Neuronal stem cell (in vitro differentiated cells): ENCODE data around the gene SLC38A10.

Experiments used
- DNase-seq: peaks from one replicate; pipeline ENCODE4 v3.0.0-alpha.2; 2013; ENCODE audit warnings: low spot score
- H2AFZ ChIP-seq: one replicate; pipeline ENCODE4 v1.6.1; 2013; ENCODE audit warnings: mild to moderate bottlenecking, low read length, inconsistent platforms
- H2AK5ac ChIP-seq: 2 replicates; pipeline ENCODE4 v1.6.1; 2013; ENCODE audit warnings: low read depth, mild to moderate bottlenecking, inconsistent platforms, low read length, moderate library complexity, mixed read lengths
- H2BK120ac ChIP-seq: 2 replicates; pipeline ENCODE4 v1.6.1; 2013; ENCODE audit warnings: low read depth, mild to moderate bottlenecking, inconsistent platforms, low read length, moderate library complexity, mixed read lengths
- H2BK12ac ChIP-seq: one replicate; pipeline ENCODE4 v1.6.1; 2013; ENCODE audit warnings: low read length, inconsistent platforms
- H2BK15ac ChIP-seq: 2 replicates; pipeline ENCODE4 v1.6.1; 2013; ENCODE audit warnings: mild to moderate bottlenecking, low read length, inconsistent platforms, mixed read lengths
- H2BK5ac ChIP-seq: one replicate; pipeline ENCODE4 v1.6.1; 2013; ENCODE audit warnings: inconsistent platforms, mild to moderate bottlenecking, low read length, moderate library complexity
- H3K14ac ChIP-seq: one replicate; pipeline ENCODE4 v1.6.1; 2013; ENCODE audit warnings: low read length, inconsistent platforms
- H3K18ac ChIP-seq: 2 replicates; pipeline ENCODE4 v1.6.1; 2013; ENCODE audit warnings: low read length, inconsistent platforms
- H3K23ac ChIP-seq: 2 replicates; pipeline ENCODE4 v1.6.1; 2013; ENCODE audit warnings: low read depth, mild to moderate bottlenecking, mixed read lengths, low read length, inconsistent platforms; ENCODE audit not compliant: poor library complexity
- H3K27ac ChIP-seq: replicated peaks from 3 replicates; pipeline ENCODE4 v1.5.1; 2013; ENCODE audit warnings: low read length, inconsistent platforms
- H3K27me3 ChIP-seq, 3 experiments: 2 replicates each; pipeline ENCODE4 v1.6.1; 2013; ENCODE audit warnings: low read length in 3 of 3, mild to moderate bottlenecking in 2 of 3, inconsistent platforms in 1 of 3, low read depth in 1 of 3, mixed read lengths in 1 of 3, moderate library complexity in 1 of 3; ENCODE audit not compliant: control insufficient read depth in 3 of 3, insufficient read depth in 3 of 3
- H3K36me3 ChIP-seq, 2 donors: replicated peaks in 1 of 2; 2 replicates each; pipeline ENCODE4 v1.6.1; 2013; ENCODE audit warnings: low read length in 2 of 2; ENCODE audit not compliant: control insufficient read depth in 2 of 2, insufficient read depth in 2 of 2
- H3K4ac ChIP-seq: 2 replicates; pipeline ENCODE4 v1.6.1; 2013; ENCODE audit warnings: inconsistent platforms, mild to moderate bottlenecking, low read length, moderate library complexity
- H3K4me1 ChIP-seq, 2 donors: 1 replicate in 1 of 2; 2 replicates in 1 of 2; pipeline ENCODE4 v1.6.1; 2013; ENCODE audit warnings: low read length in 2 of 2, low read depth in 1 of 2; ENCODE audit not compliant: control insufficient read depth in 2 of 2, insufficient read depth in 1 of 2
- H3K4me2 ChIP-seq: one replicate; pipeline ENCODE4 v1.6.1; 2013; ENCODE audit warnings: mild to moderate bottlenecking, low read length, inconsistent platforms; ENCODE audit not compliant: insufficient read depth, poor library complexity, severe bottlenecking
- H3K4me3 ChIP-seq, 2 donors: 2 replicates each; pipeline ENCODE4 v1.5.1; 2013; ENCODE audit warnings: low read length in 2 of 2, mild to moderate bottlenecking in 2 of 2, inconsistent platforms in 1 of 2, moderate library complexity in 1 of 2
- H3K79me1 ChIP-seq: one replicate; pipeline ENCODE4 v1.6.1; 2013; ENCODE audit warnings: low read depth, mild to moderate bottlenecking, inconsistent platforms, low read length, moderate library complexity
- H3K9ac ChIP-seq: one replicate; pipeline ENCODE4 v1.6.1; 2013; ENCODE audit warnings: mild to moderate bottlenecking, low read depth, low read length, inconsistent platforms; ENCODE audit not compliant: poor library complexity
- H3K9me3 ChIP-seq, 2 donors: replicated peaks in 1 of 2; 2 replicates each; pipeline versions ENCODE3 to v1.6.1; 2013; ENCODE audit warnings: low read length in 2 of 2, mild to moderate bottlenecking in 2 of 2, inconsistent platforms in 1 of 2, low read depth in 1 of 2, mixed read lengths in 1 of 2, moderate library complexity in 1 of 2; ENCODE audit not compliant: control insufficient read depth in 2 of 2, insufficient read depth in 1 of 2
- H4K8ac ChIP-seq: one replicate; pipeline ENCODE4 v1.6.1; 2013; ENCODE audit warnings: low read depth, mild to moderate bottlenecking, inconsistent platforms, low read length, moderate library complexity
- H4K91ac ChIP-seq: one replicate; pipeline ENCODE4 v1.6.1; 2013; ENCODE audit warnings: low read length, low read depth, mild to moderate bottlenecking, inconsistent platforms; ENCODE audit not compliant: poor library complexity
- WGBS, 2 donors: extraction: QIAGEN DNeasy Blood & Tissue Kit; methylation state at CpG; one replicate each; pipeline ENCODE4 v1.1.7; 2013; ENCODE audit warnings: missing lambda C conversion rate in 2 of 2, mixed read lengths in 1 of 2; ENCODE audit not compliant: insufficient read length in 2 of 2, insufficient replicate concordance in 1 of 2; ENCODE audit errors: extremely low coverage in 2 of 2; 5-methylcytosine and 5-hydroxymethylcytosine counted together

The SLC38A10 gene

GRCh38 chr17:81196505-81197408 is 98.3 kb downstream of the SLC38A10 start:
- H3K14ac ChIP-seq, result no peak overlapping the region
- no peak overlapping the region for H2BK120ac ChIP-seq
- no peak overlapping the region for H2AK5ac ChIP-seq
- peaks cover 5% of the 10 kb centered on the region for H3K79me1 ChIP-seq
- WGBS, 2 donors, result no CpG with 5 or more reads among the region's 45 CpGs
- no peak overlapping the region for H3K9ac ChIP-seq
- H3K9me3 ChIP-seq, result no peaks in the 10 kb centered on the region
- peaks cover 35 to 89% of the 10 kb centered on the region in 2 donors for H3K36me3 ChIP-seq
- DNase-seq, result no peak
- no peak overlapping the region for H3K23ac ChIP-seq
- no peak overlapping the region for H3K4ac ChIP-seq
- peak overlapping the region; percentile 43 for H2BK15ac ChIP-seq
- H3K27me3 ChIP-seq, result no peaks in the 10 kb centered on the region
- no peak overlapping the region for H4K91ac ChIP-seq
- no peak overlapping the region for H3K18ac ChIP-seq
- no peak overlapping the region for H2AFZ ChIP-seq
- no peak overlapping the region for H3K4me3 ChIP-seq
- H3K27ac ChIP-seq, result no peak overlapping the region
- H3K4me2 ChIP-seq, result no peak overlapping the region
- H3K4me1 ChIP-seq, result no peaks in the 10 kb centered on the region
- H2BK5ac ChIP-seq, result no peak overlapping the region
- no peak overlapping the region for H2BK12ac ChIP-seq
- no peak overlapping the region for H4K8ac ChIP-seq

GRCh38 chr17:81195941-81196495 is 99.1 kb downstream of the SLC38A10 start:
- H3K27me3 ChIP-seq, result no peaks in the 10 kb centered on the region
- H3K4ac ChIP-seq, result no peak overlapping the region
- no peak for DNase-seq
- H4K91ac ChIP-seq, result no peak overlapping the region
- H3K4me1 ChIP-seq, result no peaks in the 10 kb centered on the region
- H3K9ac ChIP-seq, result no peak overlapping the region
- H3K23ac ChIP-seq, result no peak overlapping the region
- H2BK12ac ChIP-seq, result no peak overlapping the region
- peaks cover 35 to 91% of the 10 kb centered on the region in 2 donors for H3K36me3 ChIP-seq
- H3K4me2 ChIP-seq, result peak overlapping the region; percentile 2
- H2AK5ac ChIP-seq, result no peak overlapping the region
- no peak overlapping the region for H4K8ac ChIP-seq
- H2BK120ac ChIP-seq, result no peak overlapping the region
- no peak overlapping the region for H3K27ac ChIP-seq
- H2BK15ac ChIP-seq, result no peak overlapping the region
- no peak overlapping the region for H2AFZ ChIP-seq
- H3K9me3 ChIP-seq, result no peaks in the 10 kb centered on the region
- WGBS, 2 donors, result no CpG with 5 or more reads among the region's 14 CpGs
- no peak overlapping the region for H3K18ac ChIP-seq
- H3K14ac ChIP-seq, result no peak overlapping the region
- no peak overlapping the region for H3K4me3 ChIP-seq
- H2BK5ac ChIP-seq, result no peak overlapping the region
- peaks cover 5% of the 10 kb centered on the region for H3K79me1 ChIP-seq
